ENCODE measurements around the gene ATP2C1. TPM values are rescaled to one million over a fixed set of nuclear protein-coding genes. Genes with fewer than 3 reads are reported as not detected.
"Not testable (repeated sequence)": the region's sequence is repeated elsewhere in the genome, so short reads cannot be mapped to it uniquely, and the experiment has no call there.

The ATP2C1 gene
- total RNA-seq, 1 experiment from 2014 or later: 34.6 TPM

GRCh38 chr3:130969621-130970020 lies 75.7 kb downstream of the ATP2C1 start:
- in situ Hi-C loops (cut with HindIII; ENCODE audit: low sequenced_read_pairs): no loop called here
- DNase-seq (ENCODE audit: low spot score): no peak

DNA sequence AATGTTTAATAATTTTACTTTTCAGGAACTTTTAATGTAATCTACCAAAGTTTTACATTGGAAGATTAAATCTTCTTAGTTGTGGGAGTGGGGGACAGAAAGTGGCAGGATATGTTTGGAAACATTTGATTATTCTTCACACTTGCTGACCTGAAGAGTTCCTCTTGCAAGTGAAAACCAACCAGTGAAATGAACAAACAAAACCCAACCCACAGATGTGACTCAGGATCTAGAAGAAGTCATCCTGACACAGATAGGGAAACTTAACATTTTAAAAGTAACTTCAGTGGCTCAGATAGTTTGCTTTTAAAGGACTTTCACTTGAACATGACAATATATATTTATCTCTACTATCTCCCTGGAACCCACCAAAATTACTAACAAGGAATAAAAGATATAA lies 77.3 kb downstream of the ATP2C1 start:
- in situ Hi-C loops (cut with HindIII; ENCODE audit: low sequenced_read_pairs): no loop called here
- DNase-seq (ENCODE audit: low spot score): no peak

- in situ Hi-C loops (cut with HindIII; ENCODE audit: low sequenced_read_pairs); DNase-seq (ENCODE audit: low spot score): not testable (repeated sequence)
Observed at GRCh38 chr3:130972592-130972991, 78.7 kb downstream of the ATP2C1 start.

- DNase-seq (ENCODE audit: low spot score): no peak
- in situ Hi-C loops (cut with HindIII; ENCODE audit: low sequenced_read_pairs): no loop called here
Observed at GRCh38 chr3:130973406-130973805, 79.5 kb downstream of the ATP2C1 start.

DNA sequence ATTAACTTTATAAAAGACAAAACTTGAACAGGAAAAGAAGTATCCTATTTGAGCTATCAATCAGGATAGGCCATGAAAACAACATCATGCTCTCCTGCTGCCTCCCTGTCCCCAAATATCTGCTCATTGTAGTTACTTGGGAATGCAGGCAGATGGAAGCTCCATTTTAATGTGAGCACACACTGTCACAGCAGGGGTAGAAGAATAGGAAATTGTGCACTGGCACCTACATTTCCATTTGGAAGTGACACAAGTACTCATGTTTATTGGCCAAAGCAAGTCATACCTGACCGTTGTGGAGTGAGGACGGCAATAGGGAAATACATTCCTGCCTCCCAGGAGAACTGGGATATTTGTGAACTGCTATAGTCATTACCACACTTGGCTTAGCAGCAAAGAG lies 80.3 kb downstream of the ATP2C1 start:
- in situ Hi-C loops (cut with HindIII; ENCODE audit: low sequenced_read_pairs): no loop called here
- DNase-seq (ENCODE audit: low spot score): peak; percentile 93

GRCh38 chr3:130975251-130975650 lies 81.4 kb downstream of the ATP2C1 start:
- in situ Hi-C loops (cut with HindIII; ENCODE audit: low sequenced_read_pairs): no loop called here

DNA sequence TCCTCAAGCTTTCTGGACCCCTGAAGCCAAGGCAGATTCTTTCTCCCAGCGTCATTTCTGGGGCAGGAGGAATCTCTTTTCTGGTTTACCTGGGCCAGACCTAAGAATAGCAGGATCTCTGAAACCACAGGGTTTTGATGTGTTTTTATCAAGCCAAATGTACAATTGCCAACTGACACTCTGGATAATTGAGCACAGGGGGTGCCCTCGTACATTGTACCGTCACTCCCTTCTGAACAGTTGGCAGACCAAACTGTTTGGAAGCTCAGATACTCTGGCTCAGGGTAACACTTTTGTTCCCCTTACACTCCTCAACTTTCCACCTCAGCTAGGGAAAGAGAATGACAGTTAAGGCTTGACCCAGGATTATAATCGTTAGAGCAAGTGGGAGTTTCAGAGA lies 82.8 kb downstream of the ATP2C1 start:
- in situ Hi-C loops (cut with HindIII; ENCODE audit: low sequenced_read_pairs): no loop called here

More at GRCh38 chr3:130975251-130975650, 81.4 kb downstream of the ATP2C1 start:
- DNase-seq (ENCODE audit: low spot score): peak; percentile 22

DNA sequence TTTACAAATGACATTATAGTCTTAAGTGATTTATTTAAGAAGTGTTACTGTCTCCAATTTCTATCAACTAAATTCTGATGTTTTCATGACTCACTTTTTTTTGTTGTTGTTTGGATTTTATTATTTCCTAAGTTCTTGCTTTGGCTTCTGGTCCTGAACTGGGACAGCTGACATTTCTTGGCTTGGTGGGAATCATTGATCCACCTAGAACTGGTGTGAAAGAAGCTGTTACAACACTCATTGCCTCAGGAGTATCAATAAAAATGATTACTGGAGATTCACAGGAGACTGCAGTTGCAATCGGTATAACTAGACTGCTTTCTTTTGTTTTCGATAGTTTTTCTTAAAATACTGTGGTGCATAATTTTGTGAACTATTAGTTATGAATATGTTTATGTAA lies 85.2 kb downstream of the ATP2C1 start:
- in situ Hi-C loops (cut with HindIII; ENCODE audit: low sequenced_read_pairs): no loop called here

More for the DNA sequence above, 82.8 kb downstream of the ATP2C1 start:
- DNase-seq (ENCODE audit: low spot score): peak; percentile 94

DNA sequence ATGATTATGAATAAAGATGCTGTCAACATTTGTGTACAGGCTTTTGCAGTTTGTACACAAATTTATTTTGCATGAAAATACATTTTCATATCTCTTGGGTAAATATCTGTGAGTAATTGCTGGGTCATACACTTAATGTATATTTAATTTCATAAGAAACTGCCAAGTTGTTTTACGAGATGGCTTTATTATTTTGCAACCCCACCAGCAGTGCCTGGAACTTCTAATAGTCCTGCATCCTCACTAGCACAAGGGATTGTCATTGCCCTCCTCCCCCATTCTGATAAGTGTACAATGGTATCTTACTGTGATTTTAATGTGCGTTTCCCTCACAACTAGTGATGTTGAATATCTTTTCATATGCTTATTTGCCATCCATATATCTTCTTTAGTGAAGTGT lies 87.6 kb downstream of the ATP2C1 start:
- no peak for DNase-seq (ENCODE audit: low spot score)
- in situ Hi-C loops (cut with HindIII; ENCODE audit: low sequenced_read_pairs): no loop called here

More for the DNA sequence above, 85.2 kb downstream of the ATP2C1 start:
- DNase-seq (ENCODE audit: low spot score): no peak

DNA sequence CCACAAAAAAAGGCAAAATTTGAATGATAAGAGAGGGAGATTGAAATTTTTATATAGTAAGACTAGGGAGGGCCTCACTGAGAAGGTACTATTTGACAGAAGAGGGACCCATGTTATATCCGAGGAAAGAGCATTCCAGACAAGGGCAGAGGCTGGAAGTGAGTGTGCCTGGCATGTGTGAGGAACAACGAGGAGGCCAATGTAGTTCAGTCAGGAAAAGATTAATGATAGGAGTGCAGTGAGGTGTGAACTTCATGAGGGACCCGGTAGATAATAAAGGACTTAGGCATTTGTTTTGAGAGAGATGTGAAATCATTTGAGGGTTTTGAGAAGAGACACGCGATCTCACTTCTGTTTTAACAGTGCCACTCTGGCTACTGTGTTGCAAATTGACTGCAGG lies 96.4 kb downstream of the ATP2C1 start:
- DNase-seq (ENCODE audit: low spot score): no peak
- in situ Hi-C loops (cut with HindIII; ENCODE audit: low sequenced_read_pairs): no loop called here

- no peak for DNase-seq (ENCODE audit: low spot score)
- in situ Hi-C loops (cut with HindIII; ENCODE audit: low sequenced_read_pairs): no loop called here
Observed at GRCh38 chr3:130991126-130991525, 97.2 kb downstream of the ATP2C1 start.

GRCh38 chr3:130992344-130992743 lies 98.5 kb downstream of the ATP2C1 start:
- in situ Hi-C loops (cut with HindIII; ENCODE audit: low sequenced_read_pairs): no loop called here
- DNase-seq (ENCODE audit: low spot score): no peak

GRCh38 chr3:130997289-130997688 lies 103.4 kb downstream of the ATP2C1 start:
- in situ Hi-C loops (cut with HindIII; ENCODE audit: low sequenced_read_pairs): no loop called here
- no peak for DNase-seq (ENCODE audit: low spot score)

- DNase-seq (ENCODE audit: low spot score): no peak
- in situ Hi-C loops (cut with HindIII; ENCODE audit: low sequenced_read_pairs): no loop called here
Observed at GRCh38 chr3:131001071-131001470, 107.2 kb downstream of the ATP2C1 start.

GRCh38 chr3:131004603-131005002 lies 110.7 kb downstream of the ATP2C1 start:
- in situ Hi-C loops (cut with HindIII; ENCODE audit: low sequenced_read_pairs): no loop called here
- DNase-seq (ENCODE audit: low spot score): no peak

GRCh38 chr3:131007256-131007655 lies 113.4 kb downstream of the ATP2C1 start:
- in situ Hi-C loops (cut with HindIII; ENCODE audit: low sequenced_read_pairs): no loop called here
- no peak for DNase-seq (ENCODE audit: low spot score)

DNA sequence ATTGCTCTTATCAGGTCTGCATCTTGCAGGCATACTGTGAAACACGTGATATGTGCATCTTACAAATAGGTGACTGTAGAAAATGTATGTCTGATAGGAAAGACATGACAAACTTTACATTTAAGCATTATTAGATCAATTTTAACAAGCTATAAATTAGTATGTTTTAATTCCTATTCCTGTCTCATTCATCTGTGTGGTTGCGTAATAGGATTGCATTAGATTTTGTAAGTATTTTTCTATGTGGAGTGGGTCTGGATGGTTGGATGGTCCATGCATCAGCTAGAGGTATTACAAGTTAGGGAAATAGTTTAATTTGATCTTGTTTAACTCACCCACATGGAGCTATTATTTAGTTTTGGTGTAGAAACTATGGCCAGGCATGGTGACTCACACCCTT lies 113.9 kb downstream of the ATP2C1 start:
- in situ Hi-C loops (cut with HindIII; ENCODE audit: low sequenced_read_pairs): no loop called here
- DNase-seq (ENCODE audit: low spot score): no peak

- in situ Hi-C loops (cut with HindIII; ENCODE audit: low sequenced_read_pairs): no loop called here
- no peak for DNase-seq (ENCODE audit: low spot score)
Observed at GRCh38 chr3:131008326-131008725, 114.4 kb downstream of the ATP2C1 start.

- in situ Hi-C loops (cut with HindIII; ENCODE audit: low sequenced_read_pairs): no loop called here
- no peak for DNase-seq (ENCODE audit: low spot score)
Observed at GRCh38 chr3:131009698-131010097, 115.8 kb downstream of the ATP2C1 start.

- in situ Hi-C loops (cut with HindIII; ENCODE audit: low sequenced_read_pairs): no loop called here
- DNase-seq (ENCODE audit: low spot score): no peak
Observed at GRCh38 chr3:131018970-131019369, 125.1 kb downstream of the ATP2C1 start.

- no peak for DNase-seq (ENCODE audit: low spot score)
- in situ Hi-C loops (cut with HindIII; ENCODE audit: low sequenced_read_pairs): no loop called here
Observed at GRCh38 chr3:131020122-131020693, 126.3 kb downstream of the ATP2C1 start.

GRCh38 chr3:131025539-131025938 lies 131.7 kb downstream of the ATP2C1 start:
- no peak for DNase-seq (ENCODE audit: low spot score)
- in situ Hi-C loops (cut with HindIII; ENCODE audit: low sequenced_read_pairs): no loop called here
